GM18867 (cell line): ENCODE measurements around the gene HLA-DPB1.

Experiments
- ATAC-seq: cut with Tn5 transposase; IDR thresholded peaks from one replicate; pipeline ENCODE4 v1.9.1; 2021; ENCODE audit warnings: mild to moderate bottlenecking, moderate library complexity; ENCODE audit not compliant: unreplicated experiment

Gene HLA-DPB1

GRCh38 chr6:33128318-33128717 is 52.5 kb downstream of the HLA-DPB1 start:
- ATAC-seq: no peak

GRCh38 chr6:33132081-33132524 is 56.3 kb downstream of the HLA-DPB1 start:
- ATAC-seq: no peak

GRCh38 chr6:33136310-33136900 is 60.6 kb downstream of the HLA-DPB1 start:
- ATAC-seq: no peak
